Measurements from ENCODE around the gene WWTR1. TPM values are rescaled to one million over a fixed set of nuclear protein-coding genes. Genes with fewer than 3 reads are reported as not detected.

The WWTR1 gene
- total RNA-seq, 1 experiment from 2014 or later: 73.5 TPM

- Histone ChIP-seq H3F3A (ENCODE audit: insufficient read depth, low read depth) (peaks cover 12% of the 10 kb centered on the region; the same call in 1 of the 2 replicates), H3K79me2 (ENCODE audit: low read depth) (peaks cover 87% of the 10 kb centered on the region), H3K4me2 (no peak overlapping the region), H4K20me1 (ENCODE audit: insufficient read depth) (no peaks in the 10 kb centered on the region), H3K4me1 (replicated peaks; ENCODE audit: insufficient read depth) (peaks cover 13% of the 10 kb centered on the region), H3K27ac (no peak overlapping the region), H3K9me3 (ENCODE audit: insufficient read depth, low read depth) (no peaks in the 10 kb centered on the region), H2AFZ (no peak overlapping the region), H3K36me3 (ENCODE audit: low read depth) (0 out of 2 replicates have a peak, but pooled peaks cover 8% of the 10 kb centered on the region), H3K9me2 (ENCODE audit: insufficient read depth) (no peaks in the 10 kb centered on the region), H3K4me3 (no peak overlapping the region), H3K27me3 (ENCODE audit: insufficient read depth, low read depth) (no peaks in the 10 kb centered on the region)
- BruUV-seq (replicated peaks): no TSS peak
- TF ChIP-seq EZH2 (IDR thresholded peaks at IDR 0.05; ENCODE audit: low read depth): no peak
- no peak for TF ChIP-seq CTCF (conservative IDR thresholded peaks at IDR 0.05)
- CTCF ChIA-PET: interaction anchor here (0.7 kb wide), 1 partner anchor 107 kb away, joined by 5 read pairs; no protein-coding TSS in a partner anchor
- no peak for DNase-seq
- intact Hi-C loops (cut with micrococcal nuclease; ENCODE audit: unreplicated experiment): no loop called here
- POLR2A ChIA-PET (ENCODE audit: unreplicated experiment): no interaction called here
Measured at GRCh38 chr3:149611149-149611548, 46.7 kb downstream of the WWTR1 start.

GRCh38 chr3:149610351-149611105, 47.3 kb downstream of the WWTR1 start:
- H3F3A ChIP-seq (ENCODE audit: insufficient read depth, low read depth): peaks cover 12% of the 10 kb centered on the region; the same call in 1 of the 2 replicates
- intact Hi-C loops (cut with micrococcal nuclease; ENCODE audit: unreplicated experiment): no loop called here
- peaks cover 87% of the 10 kb centered on the region for H3K79me2 ChIP-seq (ENCODE audit: low read depth)
- 0 out of 2 replicates have a peak, but pooled peaks cover 8% of the 10 kb centered on the region for H3K36me3 ChIP-seq (ENCODE audit: low read depth)
- no peaks in the 10 kb centered on the region for H4K20me1 ChIP-seq (ENCODE audit: insufficient read depth)
- ChIA-PET POLR2A (ENCODE audit: unreplicated experiment) (no interaction called here), CTCF (interaction anchor here (0.7 kb wide), 1 partner anchor 106 kb away, joined by 5 read pairs; no protein-coding TSS in a partner anchor)
- H3K27ac ChIP-seq: no peak overlapping the region
- TF ChIP-seq CTCF (conservative IDR thresholded peaks at IDR 0.05) (no peak), EZH2 (IDR thresholded peaks at IDR 0.05; ENCODE audit: low read depth) (no peak)
- BruUV-seq (replicated peaks): no TSS peak
- H3K9me2 ChIP-seq (ENCODE audit: insufficient read depth): no peaks in the 10 kb centered on the region
- no peak overlapping the region for H3K4me3 ChIP-seq
- no peaks in the 10 kb centered on the region for H3K9me3 ChIP-seq (ENCODE audit: insufficient read depth, low read depth)
- peaks cover 17% of the 10 kb centered on the region for H3K4me1 ChIP-seq (replicated peaks; ENCODE audit: insufficient read depth)
- H3K27me3 ChIP-seq (ENCODE audit: insufficient read depth, low read depth): no peaks in the 10 kb centered on the region
- DNase-seq: no peak
- no peak overlapping the region for H2AFZ ChIP-seq
- no peak overlapping the region for H3K4me2 ChIP-seq

- TF ChIP-seq EZH2 (IDR thresholded peaks at IDR 0.05; ENCODE audit: low read depth) (no peak), CTCF (conservative IDR thresholded peaks at IDR 0.05) (no peak)
- H3K79me2 ChIP-seq (ENCODE audit: low read depth): peaks cover 87% of the 10 kb centered on the region
- ChIA-PET CTCF (no interaction called here), POLR2A (ENCODE audit: unreplicated experiment) (no interaction called here)
- intact Hi-C loops (cut with micrococcal nuclease; ENCODE audit: unreplicated experiment): no loop called here
- no peak overlapping the region for H3K4me3 ChIP-seq
- H3K27ac ChIP-seq: no peak overlapping the region
- H3K4me1 ChIP-seq (replicated peaks; ENCODE audit: insufficient read depth): peaks cover 26% of the 10 kb centered on the region
- no peaks in the 10 kb centered on the region for H3K9me3 ChIP-seq (ENCODE audit: insufficient read depth, low read depth)
- H3K4me2 ChIP-seq: no peak overlapping the region
- no peaks in the 10 kb centered on the region for H4K20me1 ChIP-seq (ENCODE audit: insufficient read depth)
- H2AFZ ChIP-seq: no peak overlapping the region
- BruUV-seq (replicated peaks): no TSS peak
- H3F3A ChIP-seq (ENCODE audit: insufficient read depth, low read depth): peaks cover 12% of the 10 kb centered on the region; the same call in 1 of the 2 replicates
- no peaks in the 10 kb centered on the region for H3K27me3 ChIP-seq (ENCODE audit: insufficient read depth, low read depth)
- no peak for DNase-seq
- peaks cover 8% of the 10 kb centered on the region; the same call in 1 of the 2 replicates for H3K36me3 ChIP-seq (ENCODE audit: low read depth)
- H3K9me2 ChIP-seq (ENCODE audit: insufficient read depth): no peaks in the 10 kb centered on the region
Measured at GRCh38 chr3:149609595-149609994, 48.2 kb downstream of the WWTR1 start.
